Measurements from ENCODE around the gene G2E3. TPM values are rescaled to one million over a fixed set of nuclear protein-coding genes. Genes with fewer than 3 reads are reported as not detected.
A peak's percentile ranks its signal among the peaks of the same experiment; 100 is the strongest.
"Not testable (repeated sequence)": the region's sequence is repeated elsewhere in the genome, so short reads cannot be mapped to it uniquely, and the experiment has no call there.

The G2E3 gene
- total RNA-seq, 1 donor from 2014 or later = 10.5 TPM

DNA sequence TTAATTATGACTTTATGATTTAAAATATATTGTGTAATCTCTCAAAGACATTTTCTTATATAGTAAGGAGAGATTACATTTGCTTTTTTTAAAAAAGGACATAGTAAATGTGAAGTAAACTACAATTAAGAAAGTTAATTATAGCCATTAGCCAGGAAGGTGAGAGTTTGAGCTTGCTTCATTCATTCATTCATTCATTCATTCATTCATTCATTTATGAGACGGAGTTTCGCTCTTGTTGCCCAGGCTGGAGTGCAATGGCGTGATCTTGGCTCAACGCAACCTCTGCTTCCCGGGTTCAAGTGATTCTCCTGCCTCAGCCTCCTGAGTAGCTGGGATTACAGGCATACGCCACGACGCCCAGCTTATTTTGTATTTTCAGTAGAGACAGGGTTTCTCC is 45.7 kb downstream of the G2E3 start:
- not testable (repeated sequence) for DNase-seq (ENCODE audit: low read depth in 2 of 2)

DNA sequence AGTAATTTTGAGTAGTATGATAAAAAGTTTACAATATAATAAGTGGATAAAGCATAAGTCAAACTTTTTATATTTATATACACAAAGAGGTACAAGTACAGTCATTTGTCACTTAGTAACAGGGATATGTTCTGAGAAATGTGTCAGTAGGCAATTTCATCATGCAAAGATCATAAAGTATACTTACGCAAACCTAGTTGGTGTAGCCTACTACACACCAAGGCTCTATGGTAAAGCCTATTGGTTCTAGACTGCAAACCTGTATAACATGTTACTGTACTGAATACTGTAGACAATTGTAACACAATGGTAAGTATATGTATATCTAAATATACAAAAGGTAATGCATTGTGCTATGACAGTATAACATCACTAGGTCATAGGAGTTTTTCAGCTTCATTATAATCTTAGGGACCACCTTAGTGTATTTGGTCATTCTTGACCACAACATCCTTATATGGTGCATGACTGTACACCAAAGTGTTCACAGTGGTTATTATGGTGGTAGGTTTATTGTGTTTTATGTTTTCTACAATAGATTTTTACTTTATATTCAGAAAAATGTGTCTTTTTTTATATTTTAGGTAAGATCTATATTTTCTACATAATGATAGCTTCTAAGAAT is 48.3 kb downstream of the G2E3 start:
- no peak for DNase-seq (ENCODE audit: low read depth in 2 of 2)

DNA sequence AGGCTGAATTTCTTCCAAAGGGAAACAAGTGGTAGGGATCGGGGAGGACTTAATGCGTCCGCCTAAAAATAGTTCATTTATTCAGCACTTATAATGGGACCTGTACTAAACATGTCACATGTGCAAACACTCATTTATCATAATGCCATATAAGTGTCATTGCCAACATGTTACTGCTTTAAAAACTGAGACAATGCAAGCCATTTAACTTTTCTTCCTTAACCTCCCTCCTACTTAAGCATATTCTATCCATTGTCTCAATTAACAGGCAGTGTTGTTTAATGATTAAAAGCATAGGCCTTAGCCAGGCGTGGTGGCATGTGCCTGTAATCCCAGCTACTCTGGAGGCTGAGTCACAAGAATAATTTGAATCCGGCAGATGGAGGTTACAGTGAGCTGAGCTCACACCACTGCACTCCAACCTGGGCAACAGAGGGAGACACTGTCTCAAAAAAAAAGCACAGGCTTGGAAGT is 49.6 kb downstream of the G2E3 start:
- DNase-seq (ENCODE audit: low read depth in 2 of 2) = peak in 1 of 2 donors; percentile 13

DNA sequence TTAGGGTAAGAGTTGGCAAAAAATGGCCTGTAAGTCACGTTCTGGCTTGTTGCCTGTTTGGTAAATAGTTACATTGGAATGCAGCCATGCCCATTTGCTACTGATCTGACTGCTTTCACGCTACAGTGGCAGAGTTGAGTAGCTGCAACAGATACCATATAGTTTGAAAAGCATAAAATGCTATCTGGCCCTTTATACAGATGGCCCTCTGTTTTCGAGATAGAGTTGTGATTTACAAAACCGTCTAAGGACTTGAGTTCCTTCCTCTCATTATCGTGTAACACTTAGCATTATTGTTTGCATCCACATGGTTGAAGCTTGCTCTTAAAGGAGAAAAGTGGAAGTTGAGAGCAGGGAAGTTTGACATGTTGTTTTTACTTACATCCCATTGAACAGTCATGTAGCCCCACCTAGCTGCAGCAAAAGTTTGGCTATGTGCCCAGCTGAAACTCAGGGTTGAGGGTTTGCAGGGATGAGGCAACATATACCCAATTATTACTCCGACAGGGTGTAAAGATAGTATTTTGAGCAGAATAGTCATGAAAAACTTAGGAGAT is 51.9 kb downstream of the G2E3 start:
- DNase-seq (ENCODE audit: low read depth in 2 of 2) = peak; percentile 83 to 91

DNA sequence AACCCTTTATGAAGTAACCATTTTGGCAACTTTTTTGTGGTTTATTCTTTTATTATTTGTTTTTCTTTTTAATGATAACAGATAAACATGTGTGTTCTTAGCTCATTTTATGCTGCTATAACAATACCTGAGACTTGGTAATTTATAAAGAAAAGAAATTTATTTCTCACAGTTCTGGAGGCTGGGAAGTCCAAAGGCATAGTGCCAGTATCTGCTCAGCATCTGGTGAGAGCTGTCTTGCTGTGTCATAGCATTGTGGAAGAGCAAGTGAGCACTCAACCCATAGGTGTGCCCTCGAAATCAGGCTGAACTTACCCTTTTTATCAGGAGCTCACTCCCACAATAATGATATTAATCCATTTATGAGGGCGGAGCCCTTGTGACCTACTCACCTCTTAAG is 55.2 kb downstream of the G2E3 start:
- DNase-seq (ENCODE audit: low read depth in 2 of 2) = no peak

DNA sequence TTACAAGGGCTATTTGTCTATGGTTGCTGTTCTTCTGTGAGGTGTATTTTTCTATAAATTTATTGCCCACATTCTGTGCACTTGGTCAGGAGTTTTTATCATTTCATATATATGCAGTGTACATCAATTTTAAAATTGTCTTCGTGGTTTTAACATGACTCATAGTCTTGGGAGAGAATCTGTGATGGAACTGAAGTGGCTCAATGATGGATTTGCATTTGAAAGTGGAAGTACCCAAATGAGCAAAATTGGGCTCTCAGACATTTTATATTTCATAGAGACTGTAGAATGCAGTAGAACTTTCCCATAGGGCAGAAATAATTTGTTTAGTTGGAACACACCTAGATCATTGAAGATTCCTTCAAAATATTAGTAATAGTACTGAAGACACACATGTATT is 61.2 kb downstream of the G2E3 start:
- no peak for DNase-seq (ENCODE audit: low read depth in 2 of 2)

DNA sequence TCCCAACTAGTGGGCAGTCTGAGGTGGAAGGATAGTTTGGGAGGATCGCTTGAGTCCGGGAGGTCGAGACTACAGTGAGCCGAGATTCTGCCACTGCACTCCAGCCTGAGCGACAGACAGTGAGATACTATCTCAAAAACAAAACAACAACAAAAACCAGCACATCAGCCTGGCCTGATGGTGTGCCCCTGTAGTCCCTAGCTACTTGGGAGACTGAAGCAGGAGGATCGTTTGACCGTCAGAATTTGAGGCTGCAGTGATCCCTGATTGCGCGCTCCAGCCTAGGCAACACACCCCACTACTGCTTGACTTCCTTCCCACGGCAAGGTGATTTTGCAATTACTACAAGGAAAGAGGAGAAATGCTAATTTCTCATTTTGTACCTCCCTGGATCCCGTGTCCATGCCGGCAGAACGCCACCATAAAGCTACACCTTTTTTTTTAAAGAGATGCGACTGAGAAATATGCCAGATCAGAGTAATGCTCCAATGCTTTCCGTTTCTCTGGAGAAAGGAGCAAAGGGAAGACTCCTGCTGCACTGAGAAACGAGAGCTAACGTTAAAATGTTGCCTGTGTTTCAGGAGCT is 62.5 kb downstream of the G2E3 start:
- DNase-seq (ENCODE audit: low read depth in 2 of 2) = peak; percentile 1 to 27

DNA sequence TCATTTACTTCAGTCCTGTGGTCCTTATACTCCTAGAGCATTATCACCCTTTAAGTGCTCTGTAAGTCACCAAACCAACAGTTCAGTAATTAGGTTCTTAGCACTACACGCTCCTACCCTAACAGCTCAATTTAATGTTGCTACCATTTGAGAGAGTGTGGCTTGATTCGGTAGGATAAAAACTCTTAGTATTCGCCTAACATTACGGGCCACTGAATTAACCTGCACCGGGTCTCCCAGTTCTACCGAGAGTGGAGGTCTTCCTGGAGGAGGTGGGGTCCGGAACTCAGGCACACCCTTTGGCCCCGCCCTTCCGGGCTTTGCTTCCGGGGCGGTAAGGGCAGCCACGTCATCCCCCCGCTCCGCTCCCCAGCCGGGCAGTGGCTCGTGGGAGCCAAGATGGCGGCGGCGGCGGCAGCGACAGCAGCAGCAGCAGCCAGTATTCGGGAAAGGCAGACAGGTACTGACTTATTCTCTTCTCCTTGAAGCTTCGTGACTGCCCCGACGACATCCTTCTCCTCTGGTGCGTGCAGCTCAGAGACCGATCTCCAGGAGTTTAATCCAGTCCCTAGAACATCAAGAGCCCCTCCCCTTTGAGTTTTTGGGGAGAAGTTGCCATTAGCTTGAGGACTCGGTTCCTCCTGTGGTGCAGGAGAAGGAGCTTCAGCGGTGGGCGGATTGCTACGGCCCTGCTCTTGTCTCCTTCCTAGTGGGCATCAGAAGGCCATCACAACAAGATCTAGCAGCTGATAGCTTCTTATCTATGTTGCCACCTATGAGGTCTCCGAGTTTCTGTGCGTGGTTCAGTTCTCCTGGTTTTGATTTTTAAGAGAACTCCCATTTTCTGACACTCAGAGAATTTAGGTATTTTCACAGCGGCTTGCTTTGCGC is 63.2 kb downstream of the G2E3 start, which contains the start of gene SCFD1:
TSS of gene SCFD1 (plus strand) at position 380 of the 891 bp plus-strand sequence. CDS start at position 400, 20 bp downstream.
- DNase-seq (ENCODE audit: low read depth in 2 of 2) = peak; percentile 69 to 89

DNA sequence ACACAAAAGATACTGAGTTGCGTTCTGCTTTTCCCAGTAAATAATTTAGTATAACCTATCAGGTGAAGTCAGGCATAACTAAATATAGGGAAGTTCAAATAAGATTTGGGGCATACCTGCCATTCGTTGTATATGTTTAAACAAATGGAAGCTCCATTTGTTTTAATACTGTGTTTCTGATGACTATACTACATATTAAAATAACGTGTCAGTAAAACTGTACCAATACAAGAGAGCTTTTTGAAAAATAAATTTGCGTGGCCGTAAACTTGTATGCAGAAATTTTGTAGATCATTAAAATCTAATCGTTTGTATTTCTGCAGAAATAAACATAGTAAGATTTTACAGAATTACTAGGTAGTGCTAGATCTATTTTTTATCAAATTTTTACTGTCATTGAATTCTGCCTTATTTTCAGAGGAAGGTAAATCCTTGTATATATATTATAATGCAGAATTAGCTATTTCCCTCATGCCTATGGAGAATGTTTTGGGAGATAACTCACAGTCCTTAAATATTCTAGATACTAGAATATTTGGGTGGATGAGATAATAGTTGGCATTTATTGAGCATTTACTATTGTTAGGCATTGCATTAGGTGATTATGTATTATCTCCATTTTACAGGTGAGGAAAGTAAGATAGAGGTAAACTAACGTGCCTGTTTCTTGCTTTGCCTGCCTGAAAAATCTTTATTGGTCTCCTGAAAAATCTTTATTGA is 64.6 kb downstream of the G2E3 start:
- no peak for DNase-seq (ENCODE audit: low read depth in 2 of 2)

DNA sequence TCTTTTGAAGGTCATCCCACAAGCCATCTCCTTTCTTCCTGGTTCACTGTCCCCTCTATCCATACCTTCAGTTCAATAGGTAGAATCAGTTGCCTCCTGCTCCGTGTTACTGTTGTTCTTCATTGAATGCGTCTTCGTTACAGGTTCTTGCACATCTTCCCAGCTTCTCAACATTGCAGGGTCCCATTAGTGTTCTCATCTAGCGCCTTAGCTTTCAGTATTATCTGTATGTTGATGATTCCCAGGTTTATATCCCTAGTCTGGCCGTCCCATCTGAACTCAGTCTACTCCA is 65.1 kb downstream of the G2E3 start:
- no peak for DNase-seq (ENCODE audit: low read depth in 2 of 2)

DNA sequence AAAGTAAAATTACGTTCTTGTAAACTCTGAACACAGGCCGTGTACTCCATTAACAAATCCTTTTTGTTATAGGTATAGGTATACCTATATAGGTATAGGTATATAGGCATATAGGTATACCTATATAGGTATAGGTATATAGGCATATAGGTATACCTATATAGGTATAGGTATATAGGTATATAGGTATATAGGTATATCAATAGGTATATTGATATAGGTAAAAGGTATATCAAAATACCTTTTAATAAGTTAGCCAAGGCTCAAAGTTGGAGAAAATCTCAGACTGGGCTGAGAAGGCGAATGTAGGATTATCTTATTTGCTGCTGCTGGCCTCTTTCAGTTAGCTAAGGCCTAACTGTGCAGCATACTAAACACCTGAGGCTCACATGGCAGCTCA is 66.6 kb downstream of the G2E3 start:
- DNase-seq (ENCODE audit: low read depth in 2 of 2) = no peak

DNA sequence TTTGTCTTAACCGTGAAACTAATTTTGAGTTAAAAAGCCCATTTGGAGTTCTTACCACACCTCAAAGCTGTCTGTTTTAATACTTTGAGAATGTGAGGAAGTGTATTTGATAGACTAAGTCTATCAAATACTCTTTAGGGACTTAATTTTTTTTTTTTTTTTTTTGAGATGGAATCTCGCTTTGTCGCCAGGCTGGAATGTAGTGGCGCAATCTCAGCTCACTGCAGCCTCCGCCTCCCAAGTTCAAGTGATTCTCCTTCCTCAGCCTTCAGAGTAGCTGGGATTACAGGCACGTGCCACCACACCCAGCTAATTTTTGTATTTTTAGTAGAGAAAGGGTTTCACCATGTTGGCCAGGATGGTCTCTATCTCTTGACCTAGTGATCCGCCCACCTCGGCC is 70.5 kb downstream of the G2E3 start:
- not testable (repeated sequence) for DNase-seq (ENCODE audit: low read depth in 2 of 2)

DNA sequence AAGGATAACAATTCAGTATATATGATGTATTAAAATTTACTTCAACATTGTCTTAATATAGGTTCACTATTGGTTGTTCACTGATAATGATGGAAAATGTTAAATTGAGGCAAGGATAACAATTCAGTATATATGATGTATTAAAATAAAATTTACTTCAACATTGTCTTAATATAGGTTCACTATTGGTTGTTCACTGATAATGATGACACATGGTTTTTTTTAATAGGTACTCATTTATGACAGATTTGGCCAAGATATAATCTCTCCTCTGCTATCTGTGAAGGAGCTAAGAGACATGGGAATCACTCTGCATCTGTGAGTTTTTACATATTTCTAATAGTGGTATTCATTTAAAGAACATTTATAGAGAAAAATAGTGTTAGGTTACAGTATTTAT is 71.3 kb downstream of the G2E3 start:
- DNase-seq (ENCODE audit: low read depth in 2 of 2) = no peak

DNA sequence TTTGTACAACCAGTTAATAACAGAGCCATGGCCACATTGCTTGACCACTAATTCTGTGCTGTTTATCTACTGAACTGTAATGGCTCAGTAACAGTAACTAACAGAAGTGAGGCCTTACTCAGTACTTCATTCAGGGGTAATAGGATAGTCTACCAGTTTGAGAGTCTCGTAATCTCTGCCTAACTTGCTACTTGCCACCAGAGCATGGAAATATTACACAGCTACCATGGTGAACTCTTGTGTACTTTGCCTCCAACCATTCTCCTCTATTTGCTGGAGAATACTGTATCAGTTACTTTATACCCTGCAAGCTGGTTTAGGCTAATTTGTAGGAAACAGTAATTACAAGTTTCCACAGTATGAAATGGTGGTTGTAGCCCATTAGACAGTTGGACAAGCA is 73.8 kb downstream of the G2E3 start:
- no peak for DNase-seq (ENCODE audit: low read depth in 2 of 2)

DNA sequence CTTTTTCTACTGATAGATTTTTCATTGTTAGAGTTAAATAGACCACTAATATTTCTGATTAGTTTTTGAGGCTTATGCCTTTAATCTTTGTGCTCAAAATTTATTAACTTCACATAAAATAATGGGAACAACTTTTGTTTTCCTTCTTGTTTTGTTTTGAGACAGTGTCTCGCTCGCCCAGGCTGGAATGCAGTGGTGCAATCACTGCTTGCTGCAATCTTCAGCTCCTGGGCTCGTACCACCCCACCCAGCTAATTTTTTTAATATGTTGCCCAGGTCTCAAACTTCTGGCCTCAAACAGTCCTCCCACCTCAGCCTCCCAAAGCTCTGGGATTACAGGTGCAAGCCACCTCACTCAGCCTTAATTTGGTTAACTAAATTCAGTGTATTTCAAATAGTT is 80.0 kb downstream of the G2E3 start:
- no peak for DNase-seq (ENCODE audit: low read depth in 2 of 2)

DNA sequence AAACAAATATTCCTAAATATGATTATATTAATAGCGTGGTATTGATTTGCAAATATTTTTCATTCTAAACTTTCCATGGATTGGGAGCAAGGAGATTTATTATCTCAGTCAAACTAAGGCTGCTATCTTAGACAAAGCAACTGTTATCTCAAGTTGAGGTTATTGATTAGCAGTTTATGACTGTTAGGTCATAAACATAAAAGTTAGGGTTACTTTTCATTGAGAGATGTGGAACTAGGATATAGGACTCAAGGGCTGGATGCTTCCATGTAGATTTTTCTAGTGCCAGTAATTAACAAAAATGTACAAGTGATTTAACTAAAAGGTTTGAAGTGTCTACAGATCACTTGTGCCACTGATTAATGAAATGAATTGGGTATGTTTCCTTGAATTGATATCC is 82.2 kb downstream of the G2E3 start:
- no peak for DNase-seq (ENCODE audit: low read depth in 2 of 2)

DNA sequence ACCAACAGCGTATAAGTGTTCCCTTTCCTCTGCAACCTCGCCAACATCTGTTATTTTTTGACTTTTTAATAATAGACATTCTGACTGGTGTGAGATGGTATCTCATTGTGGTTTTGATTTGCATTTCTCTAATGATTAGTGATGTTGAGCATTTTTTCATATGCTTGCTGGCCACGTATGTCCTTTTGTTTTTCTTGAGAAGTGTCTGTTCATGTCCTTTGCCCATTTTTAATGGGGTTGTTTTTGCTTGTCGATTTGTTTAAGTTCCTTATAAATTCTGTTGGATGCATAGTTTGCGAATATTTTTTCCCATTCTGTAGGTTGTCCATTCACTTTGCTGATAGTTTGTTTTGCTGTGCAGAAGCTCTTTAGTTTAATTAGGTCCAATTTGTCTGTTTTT is 85.5 kb downstream of the G2E3 start:
- not testable (repeated sequence) for DNase-seq (ENCODE audit: low read depth in 2 of 2)

DNA sequence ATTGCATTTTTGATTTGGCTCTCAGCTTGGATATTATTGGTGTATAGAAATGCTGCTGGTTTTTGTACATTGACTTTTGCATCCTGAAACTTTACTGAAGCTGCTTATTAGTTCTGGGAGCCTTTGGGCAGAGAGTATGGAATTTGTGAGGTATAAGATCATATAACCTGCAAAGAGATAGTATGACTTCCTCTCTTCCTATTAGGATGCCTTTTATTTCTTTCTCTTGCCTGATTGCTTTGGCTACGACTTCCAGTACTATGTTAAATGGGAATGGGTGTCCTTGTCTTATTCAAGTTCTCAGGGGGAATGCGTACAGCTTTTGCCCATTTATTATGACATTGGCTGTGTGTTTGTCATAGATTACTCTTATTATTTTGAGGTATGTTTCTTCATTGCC is 86.6 kb downstream of the G2E3 start:
- no peak for DNase-seq (ENCODE audit: low read depth in 2 of 2)

DNA sequence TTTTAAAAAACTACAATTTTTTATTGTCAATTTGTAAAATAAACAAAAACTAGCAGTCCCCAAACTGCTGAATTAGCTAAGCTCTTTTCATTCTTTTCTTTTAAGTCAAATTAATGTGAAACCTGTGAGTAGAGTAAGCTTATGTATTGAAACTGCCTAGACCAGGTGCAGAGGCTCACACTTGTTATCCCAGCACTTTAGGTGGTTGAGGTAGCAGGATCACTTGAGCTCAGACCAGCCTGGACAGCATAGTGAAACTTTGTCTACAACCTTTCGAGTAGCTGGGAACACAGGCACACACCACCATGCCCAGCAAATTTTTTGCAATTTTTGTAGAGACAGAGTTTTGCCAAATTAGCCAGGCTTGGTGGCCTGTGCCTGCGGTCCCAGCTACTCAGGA is 89.5 kb downstream of the G2E3 start:
- DNase-seq (ENCODE audit: low read depth in 2 of 2) = no peak

DNA sequence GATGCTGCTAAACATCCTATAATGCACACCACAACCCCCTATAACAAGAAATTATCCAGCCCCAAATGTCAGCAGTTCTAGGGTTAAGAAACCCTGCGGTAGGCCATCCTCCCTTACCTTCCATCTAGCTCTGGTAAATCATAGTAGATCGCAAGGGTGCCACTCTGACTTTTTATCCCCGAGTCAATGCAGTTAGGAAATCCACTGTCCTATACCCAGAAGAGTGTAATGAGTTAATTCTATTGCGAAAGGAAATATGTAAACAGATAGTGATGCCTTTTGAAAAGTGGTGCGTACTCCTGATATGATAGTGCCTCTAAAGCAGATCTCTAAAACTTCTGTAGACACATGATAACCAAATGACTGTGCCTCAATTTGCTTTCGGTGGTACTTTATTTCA is 93.0 kb downstream of the G2E3 start:
- no peak for DNase-seq (ENCODE audit: low read depth in 2 of 2)

DNA sequence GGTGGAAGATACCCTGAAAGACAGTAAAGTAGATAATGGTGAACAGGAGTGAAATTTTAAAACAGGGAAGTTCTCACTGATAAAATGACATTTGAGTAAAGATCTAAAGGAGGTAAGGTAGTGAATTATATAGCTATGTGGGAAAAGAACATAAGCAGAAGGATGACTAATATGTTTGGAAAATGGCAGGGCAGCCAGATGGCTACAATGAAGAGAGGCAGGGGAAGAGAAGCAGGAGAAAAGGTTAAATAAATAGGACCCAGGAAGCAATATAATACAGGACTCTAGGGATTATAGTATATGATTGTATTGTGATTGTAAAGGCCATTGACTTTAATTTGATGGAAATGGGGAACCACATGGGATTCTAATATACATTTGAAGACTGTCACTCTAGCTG is 96.2 kb downstream of the G2E3 start:
- DNase-seq (ENCODE audit: low read depth in 2 of 2) = peak in 1 of 2 donors; percentile 7

DNA sequence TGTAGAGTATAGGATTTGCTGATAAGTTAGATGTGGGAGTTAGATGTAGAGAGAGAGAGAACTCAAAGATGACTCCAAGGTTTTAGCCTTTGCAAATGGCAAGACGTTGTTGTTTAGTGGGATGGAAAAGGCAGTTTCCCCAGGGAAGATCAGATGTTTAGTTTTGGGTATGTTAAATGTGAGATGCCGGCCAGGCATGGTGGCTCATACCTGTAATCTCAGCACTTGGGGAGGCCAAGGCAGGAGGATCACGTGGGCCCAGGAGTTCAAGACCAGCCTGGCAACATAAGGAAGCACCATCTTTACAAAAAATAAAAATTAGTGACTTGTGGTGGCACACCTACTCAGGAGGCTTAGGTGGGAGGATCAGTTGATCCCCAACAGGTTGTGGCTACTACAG is 96.7 kb downstream of the G2E3 start:
- DNase-seq (ENCODE audit: low read depth in 2 of 2) = no peak
